Measurements from ENCODE around the gene ACTRT2.
A peak's percentile ranks its signal among the peaks of the same experiment; 100 is the strongest.

Gene ACTRT2

DNA sequence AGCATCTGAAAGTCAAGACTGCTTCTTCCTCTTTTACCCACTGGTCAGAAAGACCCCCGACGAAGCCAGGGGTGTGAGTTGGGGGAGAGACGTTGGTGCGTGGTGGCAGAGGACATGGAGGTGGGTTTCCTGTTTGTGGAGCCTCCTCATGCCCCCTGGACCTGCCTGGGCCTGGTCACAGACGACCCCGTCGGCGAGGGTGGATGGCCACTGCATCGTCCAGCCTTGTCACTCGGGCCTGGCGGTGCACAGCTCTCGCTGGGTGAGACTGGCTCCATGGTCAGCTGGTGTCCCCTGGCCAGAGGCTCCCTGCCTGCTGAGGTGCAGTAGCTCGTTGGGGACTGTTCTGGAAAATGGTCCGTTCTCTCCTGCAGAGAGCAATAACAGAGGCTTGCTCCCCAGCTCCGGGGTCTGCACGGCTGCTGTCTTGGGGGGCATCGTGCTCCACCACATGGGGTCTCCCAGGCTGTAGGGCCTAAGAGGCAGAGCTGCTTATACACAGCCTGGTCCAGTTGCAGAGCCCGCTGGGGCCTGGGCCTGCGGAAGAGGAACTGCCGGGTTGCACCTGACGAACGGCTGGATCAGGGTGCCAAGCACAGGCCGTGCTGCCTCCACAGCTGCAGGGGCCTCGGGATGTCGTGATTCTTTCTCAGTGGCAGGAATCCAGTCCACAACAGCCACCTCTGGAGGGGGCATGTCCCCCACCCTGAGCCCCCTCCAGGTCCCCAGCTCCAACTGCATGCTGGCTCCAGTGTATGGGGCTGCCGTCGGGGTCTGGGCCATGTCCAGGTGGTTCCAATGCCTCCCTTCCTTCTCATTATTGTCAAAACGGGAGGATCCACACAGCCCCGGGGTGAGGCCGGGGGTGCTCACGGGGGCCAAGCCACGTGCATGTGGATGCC, 18.0 kb upstream of the ACTRT2 start:
- DNase-seq = no peak

GRCh38 chr1:3003941-3004270, 17.4 kb upstream of the ACTRT2 start:
- DNase-seq = no peak

DNA sequence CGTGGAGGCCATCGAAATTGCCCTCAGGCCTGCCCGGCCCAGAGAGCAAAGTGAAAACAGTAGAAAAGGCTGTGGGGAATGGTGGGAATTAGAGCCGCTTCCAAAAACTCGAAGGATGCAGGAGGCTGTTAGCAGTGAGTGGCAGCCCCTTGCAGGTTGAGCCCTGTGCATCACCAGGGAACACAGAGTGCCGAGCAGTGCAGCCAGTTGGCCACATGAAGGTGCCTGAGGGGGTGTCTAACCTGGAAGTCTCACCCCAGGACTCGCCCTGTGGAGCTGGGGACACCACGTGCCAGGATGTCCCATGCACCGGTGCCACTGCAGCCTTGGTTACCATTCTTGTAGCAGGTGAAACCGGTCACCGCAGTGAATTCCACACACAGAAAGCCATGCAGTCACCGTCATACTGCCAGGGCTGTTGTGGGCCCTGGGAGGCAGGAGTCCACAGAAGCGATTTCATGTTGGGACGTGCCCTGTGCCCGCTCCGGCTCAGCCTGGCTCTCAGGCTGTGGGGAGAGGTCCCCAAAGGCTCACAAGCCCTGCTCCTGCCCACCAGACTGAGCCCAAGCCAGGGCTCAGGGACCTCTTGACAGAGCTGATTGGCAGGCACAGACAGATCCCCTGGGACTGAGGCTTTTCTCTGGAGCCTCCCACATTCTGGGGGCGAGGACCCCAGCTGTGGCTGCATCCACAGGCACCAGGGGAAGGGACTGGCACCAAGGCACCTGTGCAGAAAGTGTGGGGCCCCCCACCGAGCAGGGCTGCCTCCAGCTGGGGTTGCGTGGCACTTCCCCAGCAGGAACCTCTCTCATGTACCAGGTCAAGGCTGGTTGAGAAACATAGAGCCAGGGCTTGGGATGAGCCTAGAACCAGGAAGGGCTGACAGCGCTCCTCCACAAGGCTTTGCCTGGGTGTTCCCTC, 16.7 kb upstream of the ACTRT2 start:
- DNase-seq = no peak

DNA sequence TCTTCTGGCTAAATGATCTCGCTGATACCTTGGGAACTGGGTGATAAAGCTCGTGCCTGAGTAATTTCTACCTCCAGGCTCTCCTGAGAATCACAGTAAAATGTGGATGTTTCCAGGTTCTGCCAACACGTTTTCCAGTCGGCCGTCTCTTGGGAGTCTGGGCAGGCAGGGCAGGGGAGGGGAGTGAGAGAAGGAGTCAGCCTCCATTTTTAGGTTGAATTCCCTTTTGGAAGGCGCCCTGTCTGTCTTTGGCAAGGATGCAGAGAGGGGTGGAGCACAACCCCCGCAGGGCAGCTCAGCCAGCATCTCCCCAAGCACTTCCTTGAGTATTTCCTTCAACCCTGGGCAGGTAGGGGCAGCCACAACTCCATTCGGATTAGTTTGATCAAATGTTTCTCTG, 15.5 kb upstream of the ACTRT2 start:
- no peak for DNase-seq

DNA sequence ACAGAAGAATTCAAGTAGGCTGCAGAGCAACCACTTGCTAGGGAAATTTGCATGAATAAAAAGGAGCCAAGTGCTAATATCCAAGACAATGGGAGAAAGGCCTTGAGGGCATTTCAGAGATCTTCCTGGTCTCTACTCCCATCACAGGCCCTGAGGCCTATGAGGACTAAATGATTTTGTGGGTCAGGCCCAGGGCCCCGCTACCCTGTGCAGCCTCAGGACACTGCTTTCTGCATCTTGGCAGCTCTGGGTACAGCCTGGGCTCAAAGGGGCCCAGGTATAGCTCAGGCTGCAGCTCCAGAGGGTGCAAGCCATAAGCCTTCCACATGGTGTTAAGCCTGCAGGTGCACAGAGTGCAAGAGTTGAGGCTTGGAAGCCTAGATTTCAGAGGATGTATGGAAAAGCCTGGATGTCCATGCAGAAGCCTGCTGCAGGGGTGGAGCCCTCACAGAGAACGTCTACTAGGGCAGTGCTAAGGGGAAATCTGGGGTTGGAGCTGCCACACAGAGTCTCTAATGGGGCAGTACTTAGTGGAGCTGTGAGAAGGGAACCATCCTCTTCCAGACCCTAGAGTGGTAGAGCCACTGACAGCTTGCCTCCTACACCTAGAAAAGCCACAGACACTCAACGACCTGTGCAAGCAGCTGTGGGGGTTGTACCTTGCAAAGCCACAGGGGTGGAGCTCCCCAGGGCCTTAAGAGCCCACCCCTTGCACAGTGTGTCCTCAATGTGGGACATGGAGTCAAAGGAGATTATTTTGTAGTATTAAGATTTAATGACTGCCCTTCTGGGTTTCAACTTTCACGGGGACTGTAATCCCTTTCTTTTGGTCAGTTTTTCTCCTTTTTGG, 13.7 kb upstream of the ACTRT2 start:
- no peak for DNase-seq

- no peak for DNase-seq
These were observed 12.2 kb upstream of the ACTRT2 start for GRCh38 chr1:3009021-3009420.

- no peak for DNase-seq
These were observed 11.7 kb upstream of the ACTRT2 start for GRCh38 chr1:3009556-3009955.

GRCh38 chr1:3011127-3011526, 10.1 kb upstream of the ACTRT2 start:
- no peak for DNase-seq

DNA sequence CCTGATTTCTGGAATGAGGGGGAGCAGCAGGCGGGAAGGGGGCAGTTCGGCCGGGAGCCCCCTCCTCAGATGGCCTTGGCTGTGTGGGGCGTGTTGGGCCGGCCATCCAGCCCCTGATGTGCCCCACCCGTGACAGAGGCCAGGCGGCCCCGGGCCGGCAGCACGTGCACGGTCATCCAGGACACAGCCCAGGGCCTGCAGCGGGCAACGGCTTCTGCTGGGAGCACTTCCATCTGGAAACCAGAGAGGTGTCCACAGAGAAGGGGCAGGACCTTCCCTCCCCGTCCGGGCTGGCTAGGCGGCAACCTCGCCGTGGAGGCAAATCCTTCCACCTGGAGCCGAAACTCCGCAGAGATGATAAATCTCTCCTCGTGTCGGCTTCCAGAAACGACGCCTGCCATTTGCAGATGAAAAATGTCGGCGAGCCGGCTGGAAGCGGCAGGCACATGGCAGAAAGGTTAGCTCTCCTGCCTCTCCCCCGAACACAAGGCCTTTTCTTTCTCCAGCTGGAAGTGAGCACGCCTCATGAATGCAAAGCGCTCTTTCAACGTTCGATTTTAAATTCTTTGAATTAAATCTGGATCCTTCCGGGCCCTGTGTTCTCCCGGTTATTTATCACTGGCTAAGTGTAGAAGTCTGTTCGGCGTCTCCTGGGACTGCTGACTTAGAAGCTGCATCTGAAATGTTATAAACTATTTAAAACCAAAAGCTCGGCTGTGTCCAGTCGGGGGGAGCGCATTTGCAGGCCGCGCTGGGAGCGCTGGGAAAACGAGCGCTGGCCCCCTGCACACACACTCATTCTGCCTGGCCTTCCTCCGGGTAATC, 9.4 kb upstream of the ACTRT2 start:
- no peak for DNase-seq

GRCh38 chr1:3012456-3013291, 8.6 kb upstream of the ACTRT2 start:
- peak; percentile 15 to 60 (median 44) for DNase-seq

GRCh38 chr1:3013371-3014049, 7.8 kb upstream of the ACTRT2 start:
- no peak for DNase-seq

GRCh38 chr1:3014050-3014440, 7.2 kb upstream of the ACTRT2 start:
- DNase-seq = no peak

DNA sequence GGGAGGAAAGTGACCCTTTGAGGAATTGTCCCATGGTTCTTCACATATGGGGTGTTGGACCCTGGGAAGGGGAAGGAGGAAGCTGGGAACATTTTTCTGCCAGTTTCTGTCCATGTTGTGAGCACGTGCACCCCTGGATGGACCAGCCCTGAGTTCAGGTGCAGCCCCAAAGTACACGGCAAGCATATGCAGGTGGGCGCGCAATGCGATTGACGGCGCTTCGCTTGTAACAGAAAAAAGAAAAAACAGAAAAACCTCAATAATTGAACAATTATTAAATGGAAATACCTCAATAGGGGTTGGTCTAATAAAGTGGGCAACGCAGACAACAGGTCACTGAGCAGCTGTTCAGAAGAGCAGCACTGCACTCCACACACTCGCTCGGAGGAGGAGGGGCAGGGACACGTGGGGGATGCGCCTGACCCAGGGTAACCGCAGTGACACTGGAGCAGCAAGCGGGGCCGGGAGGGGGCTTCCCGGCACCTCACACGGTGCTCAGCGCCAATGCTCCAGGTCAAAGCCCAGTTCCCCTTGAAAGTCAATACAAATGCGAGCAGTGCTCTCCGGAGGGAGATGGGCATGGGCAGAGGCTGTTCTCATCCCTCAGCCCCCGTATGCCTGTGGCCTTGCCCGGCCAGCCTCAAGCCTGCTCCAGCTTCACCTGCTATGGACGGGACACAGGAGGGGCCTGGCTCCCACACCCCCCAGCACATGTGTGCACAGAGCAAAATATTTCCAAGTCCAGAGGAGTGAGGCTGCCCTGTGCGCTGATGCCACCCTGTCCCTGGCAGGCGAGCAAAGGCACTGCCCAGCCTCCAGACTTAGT, 6.6 kb upstream of the ACTRT2 start:
- DNase-seq = no peak

- no peak for DNase-seq
These were observed 6.0 kb upstream of the ACTRT2 start for GRCh38 chr1:3015269-3015635.

DNA sequence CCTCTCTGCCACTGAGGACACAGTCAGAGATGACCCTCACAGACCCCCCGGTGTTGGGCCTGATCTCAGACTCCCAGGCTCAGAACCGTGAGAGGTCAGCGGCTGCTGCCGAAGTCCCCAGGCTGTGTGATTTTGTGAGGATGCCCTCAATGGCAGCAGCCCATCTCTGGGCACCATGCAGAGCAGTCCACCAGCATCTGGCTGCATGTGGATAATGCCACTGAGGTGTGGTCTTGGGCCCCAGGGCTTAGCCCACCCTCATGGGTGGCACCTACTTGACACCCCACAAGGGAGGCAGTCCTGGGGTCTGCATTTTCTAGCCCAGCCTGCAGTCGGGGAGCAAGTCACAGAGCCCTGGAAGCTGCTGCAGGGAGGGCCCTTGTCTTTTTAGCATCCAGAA, 5.5 kb upstream of the ACTRT2 start:
- DNase-seq = no peak

DNA sequence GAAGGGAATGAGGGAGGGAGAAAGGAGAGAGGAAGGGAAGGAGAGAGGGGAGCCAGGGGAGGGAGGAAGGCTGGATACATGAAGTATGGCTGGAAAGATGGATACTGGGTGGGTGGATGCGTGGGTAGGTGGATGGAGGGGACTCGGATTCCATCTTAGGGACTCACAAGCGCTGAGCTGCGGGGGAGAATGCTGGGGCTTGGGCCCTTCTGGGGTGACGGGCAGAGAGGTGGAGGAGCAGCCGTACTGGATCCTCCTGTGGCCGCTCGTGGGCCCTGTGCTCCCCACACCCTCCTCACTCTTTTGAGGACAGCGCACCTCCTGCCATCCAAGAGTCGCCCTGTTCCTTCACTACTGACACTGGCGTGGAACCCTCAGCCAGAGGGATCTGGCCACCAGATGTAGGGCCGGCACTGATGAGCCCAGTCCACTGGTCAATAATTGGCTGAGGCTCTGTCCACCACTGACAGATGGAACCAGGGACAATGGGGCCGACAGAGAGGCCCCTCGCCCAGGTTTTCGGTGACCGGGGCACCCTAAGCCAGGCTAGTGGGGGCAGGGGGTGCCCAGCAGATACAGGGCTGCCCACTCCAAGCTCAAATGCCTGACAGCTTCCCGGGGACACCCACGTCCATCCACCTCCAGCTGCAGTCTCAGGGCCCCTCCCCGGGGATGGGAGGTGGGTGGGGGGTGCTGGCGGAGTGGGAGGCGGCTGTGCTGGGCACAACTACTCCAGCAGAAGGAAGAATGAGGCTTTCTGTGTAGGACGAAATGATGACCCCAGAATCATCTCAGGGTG, 4.4 kb upstream of the ACTRT2 start:
- no peak for DNase-seq

DNA sequence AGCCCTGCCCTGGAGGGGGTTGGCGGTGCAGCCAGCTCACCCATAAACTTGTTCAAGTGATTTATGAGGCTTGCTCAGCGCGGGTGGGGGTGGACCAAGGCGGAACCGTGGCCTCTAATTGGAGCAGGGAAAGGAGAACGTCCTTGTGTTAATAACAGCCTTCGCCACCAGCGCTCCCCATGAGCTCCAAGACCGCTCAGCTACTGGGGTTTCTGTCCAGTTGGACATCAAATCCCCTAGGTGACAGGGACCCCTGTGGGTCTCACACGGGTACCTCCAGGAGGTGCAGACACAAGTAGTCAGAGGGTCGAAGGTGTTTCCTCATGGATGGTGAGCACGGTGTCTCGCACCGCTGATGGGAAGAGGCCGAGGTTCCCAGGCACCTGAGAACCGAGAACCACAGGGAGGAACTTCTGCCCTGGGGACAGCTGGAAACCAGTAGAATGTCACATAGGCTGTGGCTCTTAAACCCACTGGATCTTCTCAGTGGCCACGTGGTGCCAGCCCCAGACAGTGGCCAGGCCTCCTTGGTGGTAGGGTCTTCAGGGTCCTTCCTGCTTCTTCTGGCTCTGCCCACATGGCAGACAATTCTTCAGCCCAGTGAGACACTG, 3.7 kb upstream of the ACTRT2 start:
- no peak for DNase-seq

- no peak for DNase-seq
These were observed 3.2 kb upstream of the ACTRT2 start for GRCh38 chr1:3018051-3018471.
